ENCODE results near the gene PLCB2.
A peak's percentile ranks its signal among the peaks of the same experiment; 100 is the strongest.

Gene PLCB2, protein sequence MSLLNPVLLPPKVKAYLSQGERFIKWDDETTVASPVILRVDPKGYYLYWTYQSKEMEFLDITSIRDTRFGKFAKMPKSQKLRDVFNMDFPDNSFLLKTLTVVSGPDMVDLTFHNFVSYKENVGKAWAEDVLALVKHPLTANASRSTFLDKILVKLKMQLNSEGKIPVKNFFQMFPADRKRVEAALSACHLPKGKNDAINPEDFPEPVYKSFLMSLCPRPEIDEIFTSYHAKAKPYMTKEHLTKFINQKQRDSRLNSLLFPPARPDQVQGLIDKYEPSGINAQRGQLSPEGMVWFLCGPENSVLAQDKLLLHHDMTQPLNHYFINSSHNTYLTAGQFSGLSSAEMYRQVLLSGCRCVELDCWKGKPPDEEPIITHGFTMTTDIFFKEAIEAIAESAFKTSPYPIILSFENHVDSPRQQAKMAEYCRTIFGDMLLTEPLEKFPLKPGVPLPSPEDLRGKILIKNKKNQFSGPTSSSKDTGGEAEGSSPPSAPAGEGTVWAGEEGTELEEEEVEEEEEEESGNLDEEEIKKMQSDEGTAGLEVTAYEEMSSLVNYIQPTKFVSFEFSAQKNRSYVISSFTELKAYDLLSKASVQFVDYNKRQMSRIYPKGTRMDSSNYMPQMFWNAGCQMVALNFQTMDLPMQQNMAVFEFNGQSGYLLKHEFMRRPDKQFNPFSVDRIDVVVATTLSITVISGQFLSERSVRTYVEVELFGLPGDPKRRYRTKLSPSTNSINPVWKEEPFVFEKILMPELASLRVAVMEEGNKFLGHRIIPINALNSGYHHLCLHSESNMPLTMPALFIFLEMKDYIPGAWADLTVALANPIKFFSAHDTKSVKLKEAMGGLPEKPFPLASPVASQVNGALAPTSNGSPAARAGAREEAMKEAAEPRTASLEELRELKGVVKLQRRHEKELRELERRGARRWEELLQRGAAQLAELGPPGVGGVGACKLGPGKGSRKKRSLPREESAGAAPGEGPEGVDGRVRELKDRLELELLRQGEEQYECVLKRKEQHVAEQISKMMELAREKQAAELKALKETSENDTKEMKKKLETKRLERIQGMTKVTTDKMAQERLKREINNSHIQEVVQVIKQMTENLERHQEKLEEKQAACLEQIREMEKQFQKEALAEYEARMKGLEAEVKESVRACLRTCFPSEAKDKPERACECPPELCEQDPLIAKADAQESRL

GRCh38 chr15:40307421-40308211 lies at the start of gene PLCB2:
Gene PLCB2 (minus strand): TSS chr15:40307935. CDS start chr15:40307672, 263 bp downstream.
- DNase-seq (ENCODE audit: low spot score) = peak; percentile 64

- DNase-seq (ENCODE audit: low spot score) = no peak
Observed at GRCh38 chr15:40357246-40357645, 49.5 kb upstream of the PLCB2 start.

DNA sequence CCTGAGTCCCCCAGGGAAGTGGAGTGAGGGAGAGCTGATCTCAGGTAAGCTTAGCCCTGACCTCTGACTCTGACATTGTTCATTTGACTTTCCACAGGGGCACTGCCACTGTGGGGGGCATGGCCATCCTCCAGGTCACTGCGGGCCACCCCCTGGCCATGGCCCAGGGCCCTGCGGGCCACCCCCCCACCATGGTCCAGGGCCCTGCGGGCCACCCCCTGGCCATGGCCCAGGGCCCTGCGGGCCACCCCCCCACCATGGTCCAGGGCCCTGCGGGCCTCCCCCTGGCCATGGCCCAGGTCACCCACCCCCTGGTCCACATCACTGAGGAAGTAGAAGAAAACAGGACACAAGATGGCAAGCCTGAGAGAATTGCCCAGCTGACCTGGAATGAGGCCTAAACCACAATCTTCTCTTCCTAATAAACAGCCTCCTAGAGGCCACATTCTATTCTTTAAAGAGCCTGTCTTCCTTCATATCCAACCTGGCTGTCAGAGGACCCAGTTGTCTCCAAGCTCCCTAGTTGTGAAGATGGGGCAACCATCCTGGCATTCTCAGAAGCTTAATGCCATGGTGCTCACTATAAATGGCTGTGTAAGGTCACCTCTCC lies 48.3 kb upstream of the PLCB2 start:
- DNase-seq (ENCODE audit: low spot score) = no peak

DNA sequence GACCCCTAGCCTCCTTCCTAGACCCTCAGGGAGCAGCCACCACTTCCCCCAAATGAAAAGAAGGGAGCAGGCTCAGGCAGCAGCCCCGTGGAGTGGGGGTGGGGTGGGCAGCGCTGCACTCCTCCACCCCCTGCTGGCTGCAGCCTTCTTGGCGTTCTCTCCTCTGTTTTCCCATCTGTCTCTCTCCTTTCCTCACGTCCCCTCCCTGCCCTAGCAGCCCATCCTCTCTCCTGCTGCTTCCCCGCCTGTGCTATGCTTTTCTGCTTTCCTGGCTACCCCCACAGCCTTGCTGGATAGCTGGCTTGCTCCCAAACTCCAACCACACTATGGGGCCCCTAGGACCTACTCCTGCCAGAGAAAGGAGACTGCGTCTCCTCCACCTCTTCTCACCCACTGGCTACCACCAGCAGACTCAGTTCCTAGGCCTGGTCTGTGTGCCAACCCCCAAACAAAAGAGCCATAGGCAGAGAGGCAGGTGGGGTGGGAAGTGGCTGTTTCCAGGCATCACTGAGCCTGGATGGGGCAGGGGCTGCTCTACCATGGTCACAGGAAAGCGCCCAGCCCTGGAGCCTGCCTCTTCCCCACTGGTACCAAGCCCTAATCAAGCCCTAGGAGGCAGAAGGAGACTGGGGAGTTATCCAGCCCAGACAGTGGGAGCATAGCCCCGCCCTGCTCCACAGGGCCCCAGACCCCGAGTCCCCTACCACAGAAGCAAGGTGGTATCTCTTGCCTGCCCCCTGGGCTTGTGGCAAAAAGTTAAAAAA lies 46.9 kb upstream of the PLCB2 start:
- peak; percentile 69 for DNase-seq (ENCODE audit: low spot score)

DNA sequence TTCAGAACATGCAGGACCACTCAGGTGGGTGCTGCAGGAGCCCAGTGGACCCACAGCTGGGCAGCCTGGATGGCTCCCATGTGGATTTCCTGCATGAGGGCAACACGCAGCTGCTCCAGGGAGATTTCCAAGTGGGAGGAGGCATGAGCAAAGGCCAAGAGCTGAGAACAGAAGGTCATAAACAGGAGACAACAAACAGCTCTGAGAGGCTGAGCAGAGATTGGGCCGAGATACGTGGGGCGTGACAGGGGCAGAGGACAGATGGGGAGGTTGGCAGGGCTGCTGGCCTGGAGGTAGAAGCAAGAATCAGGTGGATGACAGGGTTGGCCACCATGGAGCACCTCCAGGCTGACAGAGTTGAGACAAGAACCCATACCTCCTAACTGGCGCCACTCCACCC lies 46.0 kb upstream of the PLCB2 start:
- no peak for DNase-seq (ENCODE audit: low spot score)

GRCh38 chr15:40352281-40352901 lies 44.7 kb upstream of the PLCB2 start:
- no peak for DNase-seq (ENCODE audit: low spot score)

- no peak for DNase-seq (ENCODE audit: low spot score)
Observed at GRCh38 chr15:40349163-40349562, 41.4 kb upstream of the PLCB2 start.

DNA sequence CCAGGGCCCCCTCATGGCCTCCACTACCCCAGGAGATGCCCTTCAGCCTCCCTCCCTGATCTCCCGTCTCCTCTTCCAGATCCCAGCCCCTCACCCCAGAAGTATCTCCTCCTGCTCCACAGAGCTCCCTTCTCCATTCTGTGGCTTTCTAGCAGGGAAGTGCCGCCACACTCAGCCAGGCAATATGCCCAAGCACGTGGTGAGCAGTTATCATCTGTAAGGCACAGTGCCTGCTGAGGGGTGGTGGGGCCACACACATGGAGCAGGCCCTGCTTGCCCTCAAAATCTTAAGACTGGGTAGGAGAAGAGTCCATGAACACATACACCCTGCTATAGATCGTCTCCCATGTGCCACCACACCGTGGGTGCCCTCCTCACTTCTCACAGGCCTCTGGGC lies 40.7 kb upstream of the PLCB2 start:
- no peak for DNase-seq (ENCODE audit: low spot score)

DNA sequence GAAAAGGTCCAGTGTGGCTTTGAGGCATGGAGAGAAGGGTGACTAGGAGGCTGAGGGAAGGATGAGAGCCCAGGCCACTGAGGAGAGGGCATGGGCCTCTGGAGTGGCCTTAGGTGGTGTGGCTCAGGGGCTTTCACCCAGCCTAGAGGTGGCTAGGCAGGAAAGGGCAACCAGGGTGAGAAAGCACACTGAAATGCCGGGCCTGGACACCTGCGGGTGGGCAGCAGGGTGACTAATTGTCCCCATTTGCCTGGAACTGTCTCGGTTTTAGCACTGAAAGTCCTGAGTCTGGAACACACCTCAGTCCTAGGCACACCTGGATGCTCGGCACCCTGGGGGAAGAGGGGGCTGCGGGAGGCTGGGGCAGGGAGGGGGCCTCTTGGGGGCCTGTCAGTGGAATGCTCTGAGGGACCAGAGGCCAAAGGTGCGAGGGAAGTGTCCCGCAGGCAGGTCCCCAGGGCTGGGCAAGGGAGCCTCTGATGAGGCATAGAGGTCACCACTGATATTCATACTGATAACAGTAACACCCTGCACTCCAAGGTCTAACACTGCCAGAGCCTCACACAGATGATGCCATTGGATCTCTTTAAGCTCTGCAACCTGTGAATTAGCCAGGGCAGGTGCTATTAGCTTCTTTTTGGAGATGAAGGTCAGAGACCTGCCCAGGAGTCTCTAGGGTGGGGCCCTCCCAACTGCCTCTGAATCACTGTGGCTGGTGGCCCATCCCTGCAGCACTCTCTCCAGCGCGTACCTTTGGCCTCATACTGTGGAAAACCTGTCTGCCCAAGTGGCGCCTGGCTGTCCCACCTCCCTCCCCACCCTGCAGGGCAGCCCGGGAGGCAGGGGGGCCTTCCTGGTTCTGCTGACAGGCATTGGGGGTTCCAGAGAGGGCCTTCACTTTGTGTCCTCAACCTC lies 40.1 kb upstream of the PLCB2 start:
- DNase-seq (ENCODE audit: low spot score) = no peak

GRCh38 chr15:40346579-40347558 lies 39.1 kb upstream of the PLCB2 start:
- no peak for DNase-seq (ENCODE audit: low spot score)

DNA sequence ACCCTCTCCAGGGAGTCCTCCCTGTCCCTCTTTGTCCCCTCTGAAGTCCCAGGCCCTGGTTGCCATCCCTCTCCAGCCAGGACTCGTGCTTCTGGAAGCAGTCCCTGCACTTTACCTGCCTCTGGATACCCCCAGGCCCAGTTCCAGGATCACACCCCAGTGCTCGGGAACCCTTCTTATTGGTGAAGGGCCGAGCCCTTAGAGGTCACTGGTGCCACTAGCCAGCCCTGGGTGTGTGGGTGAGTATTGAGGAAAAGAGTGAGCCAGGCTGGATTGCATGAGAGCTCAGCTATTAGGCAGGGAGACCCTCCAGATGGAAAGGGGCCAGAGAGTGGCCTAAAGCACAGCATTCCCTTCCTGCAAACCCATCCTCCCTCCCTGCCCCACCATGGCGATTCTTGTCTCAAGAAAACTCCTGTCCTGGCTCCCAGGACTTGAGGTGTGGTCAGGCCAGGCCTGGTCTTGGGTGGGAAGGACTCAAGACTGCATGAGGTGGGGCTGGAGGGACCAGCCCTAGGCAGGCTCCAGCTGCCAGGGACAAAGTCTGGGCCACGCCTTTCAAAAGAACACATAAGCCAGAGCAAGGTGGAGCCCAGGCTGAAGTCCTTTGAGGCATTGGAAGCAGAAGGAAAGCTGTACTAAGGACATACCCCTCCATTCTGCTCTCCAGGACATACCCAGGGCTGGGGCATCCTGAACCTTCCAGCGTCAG lies 38.3 kb upstream of the PLCB2 start:
- no peak for DNase-seq (ENCODE audit: low spot score)

GRCh38 chr15:40345225-40345866 lies 37.6 kb upstream of the PLCB2 start:
- DNase-seq (ENCODE audit: low spot score) = no peak

DNA sequence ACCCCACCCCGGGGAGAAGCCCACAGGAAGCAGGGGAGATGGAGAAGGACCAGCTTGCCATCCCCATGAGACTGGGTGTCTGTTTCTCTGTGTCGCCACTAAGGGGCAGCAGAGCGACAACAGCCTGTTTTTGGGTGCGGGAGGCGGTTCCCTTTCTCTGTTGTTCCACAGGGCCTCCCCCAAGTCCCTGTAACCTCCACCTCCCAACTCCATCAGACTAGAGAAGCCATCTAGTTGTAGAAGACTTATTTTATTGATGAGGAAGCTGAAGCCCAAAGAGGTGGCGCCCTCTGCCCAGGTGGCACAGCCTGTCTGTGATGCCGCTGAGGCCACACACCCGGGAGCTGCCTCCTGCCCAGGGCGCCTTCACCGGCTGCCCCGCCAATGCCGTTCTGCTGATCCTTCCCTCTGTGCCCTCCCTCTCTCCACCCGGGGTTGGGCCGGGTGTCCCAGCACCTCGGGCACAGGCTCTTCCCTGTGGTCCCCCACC lies 36.9 kb upstream of the PLCB2 start:
- peak; percentile 80 for DNase-seq (ENCODE audit: low spot score)

DNA sequence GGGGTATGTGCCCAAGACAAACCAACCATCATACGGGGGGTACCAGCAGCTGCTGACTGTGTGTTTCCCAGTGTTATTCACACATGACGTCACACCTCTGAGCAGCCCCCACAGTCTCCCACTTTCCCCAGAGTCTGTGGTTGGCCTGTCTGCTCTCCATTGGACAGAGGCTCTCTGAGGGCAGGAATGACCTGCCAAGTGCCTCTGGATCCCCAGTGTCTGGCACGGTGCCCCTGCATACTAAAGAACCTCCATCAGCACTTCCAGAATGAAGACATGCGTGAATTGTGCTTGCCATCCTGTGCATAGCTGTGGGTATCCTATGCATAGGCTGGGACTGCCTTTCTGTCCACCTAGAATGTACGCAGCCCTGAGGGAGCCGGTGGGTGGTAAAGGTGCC lies 36.5 kb upstream of the PLCB2 start:
- DNase-seq (ENCODE audit: low spot score) = no peak

GRCh38 chr15:40343512-40343911 lies 35.8 kb upstream of the PLCB2 start:
- DNase-seq (ENCODE audit: low spot score) = no peak

Data from iPS-NIHi11 (cell line).